Cardiac ventricle fibroblast (primary cell): ENCODE measurements around the gene ASPA. TPM values are rescaled to one million over a fixed set of nuclear protein-coding genes. Genes with fewer than 3 reads are reported as not detected.

Experiments
- total RNA-seq: library from RNA; depleted of rRNA; stranded (reverse); fragments of >200 nt; gene quantifications from 2 replicates; pipeline ENCODE4 v1.2.3, GENCODE V29; 2015

The ASPA gene
- total RNA-seq, result 7.0 and 7.8 TPM in 2 replicates

GRCh38 chr17:3475812-3476610 is at the start of gene ASPA:
ASPA (plus strand) TSS chr17:3475997; CDS start chr17:3476160, 163 bp downstream.

DNA sequence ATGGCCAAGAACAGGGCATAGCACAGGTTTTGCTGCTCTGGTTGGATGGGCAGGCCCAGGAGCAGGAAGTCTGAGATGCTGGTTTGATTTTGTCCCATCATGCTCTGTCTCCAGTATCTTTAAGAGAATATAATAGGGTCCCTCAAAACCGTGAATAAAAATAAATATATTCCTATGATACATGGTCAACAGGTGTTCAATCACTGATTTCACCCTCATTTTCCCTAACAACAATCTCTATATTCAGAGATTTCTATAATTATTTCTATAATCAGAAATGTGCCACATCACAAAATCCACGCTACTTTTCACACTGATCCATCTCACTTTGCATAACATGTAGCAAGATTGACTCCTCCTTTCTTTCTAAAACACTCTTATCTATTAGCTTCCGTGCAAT is 42.1 kb upstream of the ASPA start, which contains the start of gene OR1E2:
OR1E2 (minus strand) TSS at position 101 of the 400 bp plus-strand sequence; CDS start at position 101, 0 bp downstream.

GRCh38 chr17:3471599-3471998 is 4.2 kb upstream of the ASPA start, which contains the start of gene SPATA22:
SPATA22 (minus strand) TSS chr17:3471819; CDS start chr17:3469325, 2,494 bp downstream.

Other genes with a start within 250 kb of the ASPA start
- gene OR3A1, start 177.6 kb upstream of the ASPA start, total RNA-seq, result not detected in 2 replicates
- gene OR3A2, start 89.7 kb upstream of the ASPA start, total RNA-seq, result not detected in 2 replicates
- not detected in 2 replicates for gene OR1E1, start 77.6 kb upstream of the ASPA start, total RNA-seq
- gene OR3A3, start 64.6 kb upstream of the ASPA start, total RNA-seq, result not detected in 2 replicates
- not detected in 2 replicates for gene OR1E2, start 42.2 kb upstream of the ASPA start, total RNA-seq
- gene SPATA22, start 4.2 kb upstream of the ASPA start, total RNA-seq, result 0.56 TPM in 1 of 2 replicates, not detected in the other
- 1.0 and 4.7 TPM in 2 replicates for gene TRPV3, start 81.8 kb downstream of the ASPA start, total RNA-seq
- 1.5 and 2.3 TPM in 2 replicates for gene TRPV1, start 133.4 kb downstream of the ASPA start, total RNA-seq
- gene SHPK, start 160.3 kb downstream of the ASPA start, total RNA-seq, result 8.3 and 10.7 TPM in 2 replicates
- 13.9 and 23.1 TPM in 2 replicates for gene CTNS, start 160.8 kb downstream of the ASPA start, total RNA-seq
- 169 and 191 TPM in 2 replicates for gene TAX1BP3, start 192.6 kb downstream of the ASPA start, total RNA-seq
- gene EMC6, start 192.8 kb downstream of the ASPA start, total RNA-seq, result 4.7 and 8.5 TPM in 2 replicates
- gene P2RX5, start 220.2 kb downstream of the ASPA start, total RNA-seq, result 0.20 and 1.2 TPM in 2 replicates
- 0.31 and 1.6 TPM in 2 replicates for gene HASPIN, start 247.9 kb downstream of the ASPA start, total RNA-seq